ENCODE results near the gene ST3GAL2. TPM values are rescaled to one million over a fixed set of nuclear protein-coding genes. Genes with fewer than 3 reads are reported as not detected.

The ST3GAL2 gene
- total and polyA plus RNA-seq, 9 of the 15 experiments (the other 6 are each of a cell fraction or from before 2014, with no cell fraction given): 1.5 to 108 (median 34.3) TPM

GRCh38 chr16:70428178-70428998 lies 10.5 kb downstream of the ST3GAL2 start (continued):
- TF ChIP-seq ZNF395 (CRISPR knock-in tag; IDR thresholded peaks at IDR 0.05) (peak; percentile 98), MCM7 (IDR thresholded peaks at IDR 0.05) (no peak), ZNF589 (CRISPR knock-in tag; IDR thresholded peaks at IDR 0.05; ENCODE audit: low read depth) (no peak), FOXA3 (CRISPR knock-in tag; conservative IDR thresholded peaks at IDR 0.05 in 1 of 2, IDR thresholded peaks at IDR 0.05 in 1 of 2) (peak; percentile 4 to 81; a peak in 2 of 4 replicates), BRF1 (IDR thresholded peaks at IDR 0.05; ENCODE audit: borderline replicate concordance, extremely low read depth, insufficient read length) (no peak), MEF2D (tag; conservative IDR thresholded peaks at IDR 0.05; ENCODE audit: low read depth) (peak; percentile 79), HIVEP1 (CRISPR knock-in tag; IDR thresholded peaks at IDR 0.05) (peak; percentile 67), MITF (IDR thresholded peaks at IDR 0.05) (peak; percentile 67; the same call in 1 of the 2 replicates), UBTF (IDR thresholded peaks at IDR 0.05; ENCODE audit: borderline replicate concordance in 1 of 2, low read depth in 2 of 2, low read length in 2 of 2) (peak in 1 of 2 experiments; percentile 32; a peak in 1 of 4 replicates), ZNF695 (CRISPR knock-in tag; IDR thresholded peaks at IDR 0.05) (no peak), MYC (IDR thresholded peaks at IDR 0.05; ENCODE audit: low read depth, low read length) (peak; percentile 89), MYC (CRISPR knock-in tag; IDR thresholded peaks at IDR 0.05; ENCODE audit: borderline replicate concordance, low read depth) (peak; percentile 66; the same call in 1 of the 2 replicates), TEAD4 (IDR thresholded peaks at IDR 0.05; ENCODE audit: low read length) (peak; percentile 98), TEAD4 (CRISPR knock-in tag; IDR thresholded peaks at IDR 0.05; ENCODE audit: borderline replicate concordance) (no peak), CTCFL (IDR thresholded peaks at IDR 0.05; ENCODE audit: borderline replicate concordance, insufficient read depth, low read depth, low read length, poor library complexity, severe bottlenecking) (no peak), RCOR1 (IDR thresholded peaks at IDR 0.05; ENCODE audit: borderline replicate concordance in 1 of 2, low read depth in 2 of 2, low read length in 2 of 2) (peak; percentile 95 to 96), EHMT2 (IDR thresholded peaks at IDR 0.05) (no peak), KAT7 (CRISPR knock-in tag; IDR thresholded peaks at IDR 0.05; ENCODE audit: borderline replicate concordance) (no peak), ZNF551 (CRISPR knock-in tag; IDR thresholded peaks at IDR 0.05) (no peak), MAFK (IDR thresholded peaks at IDR 0.05; ENCODE audit: low read length) (peak; percentile 82; the same call in 1 of the 2 replicates)

Measured in K562 (cell line).